Measurements from ENCODE around the gene AKT2. TPM values are rescaled to one million over a fixed set of nuclear protein-coding genes. Genes with fewer than 3 reads are reported as not detected.

AKT2 gene
- total RNA-seq, 1 donor from 2014 or later: 91.2 TPM

GRCh38 chr19:40236366-40236765 is 48.8 kb downstream of the AKT2 start:
- no peak for DNase-seq (ENCODE audit: low read depth)

- DNase-seq (ENCODE audit: low read depth): no peak
Observed at GRCh38 chr19:40236026-40236355, 49.2 kb downstream of the AKT2 start.

GRCh38 chr19:40235238-40236025 is 49.7 kb downstream of the AKT2 start:
- DNase-seq (ENCODE audit: low read depth): no peak

GRCh38 chr19:40234429-40235237 is 50.5 kb downstream of the AKT2 start:
- DNase-seq (ENCODE audit: low read depth): no peak

- no peak for DNase-seq (ENCODE audit: low read depth)
Observed at GRCh38 chr19:40233811-40234389, 51.2 kb downstream of the AKT2 start.

- DNase-seq (ENCODE audit: low read depth): no peak
Observed at GRCh38 chr19:40232949-40233810, 52.0 kb downstream of the AKT2 start.

GRCh38 chr19:40232479-40232878 is 52.7 kb downstream of the AKT2 start:
- no peak for DNase-seq (ENCODE audit: low read depth)

- no peak for DNase-seq (ENCODE audit: low read depth)
Observed at GRCh38 chr19:40231544-40232424, 53.4 kb downstream of the AKT2 start.

- no peak for DNase-seq (ENCODE audit: low read depth)
Observed at GRCh38 chr19:40231057-40231456, 54.1 kb downstream of the AKT2 start.

GRCh38 chr19:40229926-40230417 is 55.2 kb downstream of the AKT2 start:
- no peak for DNase-seq (ENCODE audit: low read depth)

GRCh38 chr19:40229484-40229883 is 55.7 kb downstream of the AKT2 start:
- DNase-seq (ENCODE audit: low read depth): peak; percentile 16

- DNase-seq (ENCODE audit: low read depth): no peak
Observed at GRCh38 chr19:40228863-40229262, 56.3 kb downstream of the AKT2 start.

- DNase-seq (ENCODE audit: low read depth): no peak
Observed at GRCh38 chr19:40228346-40228745, 56.8 kb downstream of the AKT2 start.

- peak; percentile 20 for DNase-seq (ENCODE audit: low read depth)
Observed at GRCh38 chr19:40225440-40226305, 59.5 kb downstream of the AKT2 start.

GRCh38 chr19:40224342-40225150 is 60.6 kb downstream of the AKT2 start:
- DNase-seq (ENCODE audit: low read depth): no peak

- no peak for DNase-seq (ENCODE audit: low read depth)
Observed at GRCh38 chr19:40223135-40223822, 61.9 kb downstream of the AKT2 start.

- peak; percentile 91 for DNase-seq (ENCODE audit: low read depth)
Observed at GRCh38 chr19:40221858-40222619, 63.1 kb downstream of the AKT2 start.

All from myocyte (in vitro differentiated cells).